ENCODE measurements around the gene C17orf100.

- no peak for TF ChIP-seq CTCF (IDR thresholded peaks at IDR 0.05)
- no peak for TF ChIP-seq POLR2A (IDR thresholded peaks at IDR 0.05)
These were observed 30.8 kb downstream of the C17orf100 start for GRCh38 chr17:6682339-6682738.

Measured in esophagus squamous epithelium (tissue), 4 donors.